Measurements from ENCODE around the gene AVPR2.

- TF ChIP-seq MXI1 (conservative IDR thresholded peaks at IDR 0.05; ENCODE audit: poor library complexity, severe bottlenecking) (no peak), EP300 (conservative IDR thresholded peaks at IDR 0.05; ENCODE audit: poor library complexity, severe bottlenecking) (no peak), EZH2 (IDR thresholded peaks at IDR 0.05; ENCODE audit: borderline replicate concordance, insufficient read depth, low read length, poor library complexity, severe bottlenecking) (no peak)
- TF ChIP-seq, protein P1, sequence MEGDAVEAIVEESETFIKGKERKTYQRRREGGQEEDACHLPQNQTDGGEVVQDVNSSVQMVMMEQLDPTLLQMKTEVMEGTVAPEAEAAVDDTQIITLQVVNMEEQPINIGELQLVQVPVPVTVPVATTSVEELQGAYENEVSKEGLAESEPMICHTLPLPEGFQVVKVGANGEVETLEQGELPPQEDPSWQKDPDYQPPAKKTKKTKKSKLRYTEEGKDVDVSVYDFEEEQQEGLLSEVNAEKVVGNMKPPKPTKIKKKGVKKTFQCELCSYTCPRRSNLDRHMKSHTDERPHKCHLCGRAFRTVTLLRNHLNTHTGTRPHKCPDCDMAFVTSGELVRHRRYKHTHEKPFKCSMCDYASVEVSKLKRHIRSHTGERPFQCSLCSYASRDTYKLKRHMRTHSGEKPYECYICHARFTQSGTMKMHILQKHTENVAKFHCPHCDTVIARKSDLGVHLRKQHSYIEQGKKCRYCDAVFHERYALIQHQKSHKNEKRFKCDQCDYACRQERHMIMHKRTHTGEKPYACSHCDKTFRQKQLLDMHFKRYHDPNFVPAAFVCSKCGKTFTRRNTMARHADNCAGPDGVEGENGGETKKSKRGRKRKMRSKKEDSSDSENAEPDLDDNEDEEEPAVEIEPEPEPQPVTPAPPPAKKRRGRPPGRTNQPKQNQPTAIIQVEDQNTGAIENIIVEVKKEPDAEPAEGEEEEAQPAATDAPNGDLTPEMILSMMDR (IDR thresholded peaks at IDR 0.05; ENCODE audit: poor library complexity, severe bottlenecking), result no peak
These were observed 33.8 kb downstream of the AVPR2 start for GRCh38 chrX:153938226-153938786.

All from neural cell (in vitro differentiated cells).